Measurements from ENCODE around the gene ADGRL1.

ADGRL1 gene

DNA sequence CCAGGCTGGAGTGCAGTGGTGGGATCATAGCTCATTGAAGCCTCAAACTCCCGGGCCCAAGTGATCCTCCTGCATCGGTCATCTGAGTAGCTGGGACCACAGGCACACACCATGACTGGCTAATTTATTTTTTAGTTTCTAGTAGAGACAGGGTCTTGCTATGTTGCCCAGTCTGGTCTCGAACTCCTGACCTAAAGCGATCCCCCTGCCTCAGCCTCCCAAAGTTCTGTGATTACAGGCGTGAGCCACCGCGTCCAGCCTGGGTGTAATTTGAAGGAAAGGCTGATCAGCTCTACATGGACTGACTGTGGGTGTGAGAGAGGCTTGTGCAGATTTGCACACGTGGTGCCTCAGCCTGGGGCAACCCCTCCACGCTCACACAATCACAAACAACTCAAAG, 31.1 kb downstream of the ADGRL1 start:
- Histone ChIP-seq H3K27ac (replicated peaks) (no peak overlapping the region), H3K27me3 (ENCODE audit: insufficient read depth, poor library complexity, severe bottlenecking) (no peaks in the 10 kb centered on the region), H3K4me3 (replicated peaks; ENCODE audit: insufficient read depth, low read length) (no peak overlapping the region)
- TF ChIP-seq GABPA (IDR thresholded peaks at IDR 0.05; ENCODE audit: low read depth) (no peak), POLR2AphosphoS5 (IDR thresholded peaks at IDR 0.05; ENCODE audit: low read depth) (no peak), SPI1 (IDR thresholded peaks at IDR 0.05; ENCODE audit: borderline replicate concordance, low read depth) (no peak)
- TF ChIP-seq, protein P1, sequence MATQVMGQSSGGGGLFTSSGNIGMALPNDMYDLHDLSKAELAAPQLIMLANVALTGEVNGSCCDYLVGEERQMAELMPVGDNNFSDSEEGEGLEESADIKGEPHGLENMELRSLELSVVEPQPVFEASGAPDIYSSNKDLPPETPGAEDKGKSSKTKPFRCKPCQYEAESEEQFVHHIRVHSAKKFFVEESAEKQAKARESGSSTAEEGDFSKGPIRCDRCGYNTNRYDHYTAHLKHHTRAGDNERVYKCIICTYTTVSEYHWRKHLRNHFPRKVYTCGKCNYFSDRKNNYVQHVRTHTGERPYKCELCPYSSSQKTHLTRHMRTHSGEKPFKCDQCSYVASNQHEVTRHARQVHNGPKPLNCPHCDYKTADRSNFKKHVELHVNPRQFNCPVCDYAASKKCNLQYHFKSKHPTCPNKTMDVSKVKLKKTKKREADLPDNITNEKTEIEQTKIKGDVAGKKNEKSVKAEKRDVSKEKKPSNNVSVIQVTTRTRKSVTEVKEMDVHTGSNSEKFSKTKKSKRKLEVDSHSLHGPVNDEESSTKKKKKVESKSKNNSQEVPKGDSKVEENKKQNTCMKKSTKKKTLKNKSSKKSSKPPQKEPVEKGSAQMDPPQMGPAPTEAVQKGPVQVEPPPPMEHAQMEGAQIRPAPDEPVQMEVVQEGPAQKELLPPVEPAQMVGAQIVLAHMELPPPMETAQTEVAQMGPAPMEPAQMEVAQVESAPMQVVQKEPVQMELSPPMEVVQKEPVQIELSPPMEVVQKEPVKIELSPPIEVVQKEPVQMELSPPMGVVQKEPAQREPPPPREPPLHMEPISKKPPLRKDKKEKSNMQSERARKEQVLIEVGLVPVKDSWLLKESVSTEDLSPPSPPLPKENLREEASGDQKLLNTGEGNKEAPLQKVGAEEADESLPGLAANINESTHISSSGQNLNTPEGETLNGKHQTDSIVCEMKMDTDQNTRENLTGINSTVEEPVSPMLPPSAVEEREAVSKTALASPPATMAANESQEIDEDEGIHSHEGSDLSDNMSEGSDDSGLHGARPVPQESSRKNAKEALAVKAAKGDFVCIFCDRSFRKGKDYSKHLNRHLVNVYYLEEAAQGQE (IDR thresholded peaks at IDR 0.05; ENCODE audit: insufficient replicate concordance, low read depth): no peak
- TF ChIP-seq, protein P2, sequence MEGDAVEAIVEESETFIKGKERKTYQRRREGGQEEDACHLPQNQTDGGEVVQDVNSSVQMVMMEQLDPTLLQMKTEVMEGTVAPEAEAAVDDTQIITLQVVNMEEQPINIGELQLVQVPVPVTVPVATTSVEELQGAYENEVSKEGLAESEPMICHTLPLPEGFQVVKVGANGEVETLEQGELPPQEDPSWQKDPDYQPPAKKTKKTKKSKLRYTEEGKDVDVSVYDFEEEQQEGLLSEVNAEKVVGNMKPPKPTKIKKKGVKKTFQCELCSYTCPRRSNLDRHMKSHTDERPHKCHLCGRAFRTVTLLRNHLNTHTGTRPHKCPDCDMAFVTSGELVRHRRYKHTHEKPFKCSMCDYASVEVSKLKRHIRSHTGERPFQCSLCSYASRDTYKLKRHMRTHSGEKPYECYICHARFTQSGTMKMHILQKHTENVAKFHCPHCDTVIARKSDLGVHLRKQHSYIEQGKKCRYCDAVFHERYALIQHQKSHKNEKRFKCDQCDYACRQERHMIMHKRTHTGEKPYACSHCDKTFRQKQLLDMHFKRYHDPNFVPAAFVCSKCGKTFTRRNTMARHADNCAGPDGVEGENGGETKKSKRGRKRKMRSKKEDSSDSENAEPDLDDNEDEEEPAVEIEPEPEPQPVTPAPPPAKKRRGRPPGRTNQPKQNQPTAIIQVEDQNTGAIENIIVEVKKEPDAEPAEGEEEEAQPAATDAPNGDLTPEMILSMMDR (IDR thresholded peaks at IDR 0.05; ENCODE audit: insufficient read depth, low read length): no peak
- DNase-seq (ENCODE audit: low read depth in 1 of 2, low spot score in 1 of 2): no peak

DNA sequence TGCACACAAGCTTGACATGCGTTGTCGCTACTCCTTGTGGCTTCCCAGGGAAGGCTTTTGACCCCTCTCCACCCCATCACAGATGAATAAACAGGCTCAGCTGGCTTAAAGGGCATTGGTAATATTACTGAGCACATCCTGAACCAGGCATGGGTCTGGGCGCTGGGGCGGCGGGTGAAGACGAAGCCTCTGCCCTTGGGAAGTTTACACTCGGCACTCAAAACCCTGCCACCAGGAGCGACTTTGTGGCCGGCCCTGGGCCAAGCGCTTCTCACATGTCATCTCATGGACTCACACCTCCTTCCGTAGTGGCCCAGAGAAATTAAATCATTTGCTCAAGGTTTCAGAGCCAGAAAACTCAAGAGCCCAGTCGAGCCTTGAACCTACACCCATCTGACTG, 37.0 kb downstream of the ADGRL1 start:
- Histone ChIP-seq H3K27ac (replicated peaks) (no peak overlapping the region), H3K27me3 (ENCODE audit: insufficient read depth, poor library complexity, severe bottlenecking) (peaks cover 11% of the 10 kb centered on the region), H3K4me3 (replicated peaks; ENCODE audit: insufficient read depth, low read length) (no peak overlapping the region)
- DNase-seq (ENCODE audit: low read depth in 1 of 2, low spot score in 1 of 2): no peak
- TF ChIP-seq POLR2AphosphoS5 (IDR thresholded peaks at IDR 0.05; ENCODE audit: low read depth) (no peak), GABPA (IDR thresholded peaks at IDR 0.05; ENCODE audit: low read depth) (no peak), SPI1 (IDR thresholded peaks at IDR 0.05; ENCODE audit: borderline replicate concordance, low read depth) (no peak)
- TF ChIP-seq, protein P2 (IDR thresholded peaks at IDR 0.05; ENCODE audit: insufficient read depth, low read length): no peak
- TF ChIP-seq, protein P1 (IDR thresholded peaks at IDR 0.05; ENCODE audit: insufficient replicate concordance, low read depth): no peak

DNA sequence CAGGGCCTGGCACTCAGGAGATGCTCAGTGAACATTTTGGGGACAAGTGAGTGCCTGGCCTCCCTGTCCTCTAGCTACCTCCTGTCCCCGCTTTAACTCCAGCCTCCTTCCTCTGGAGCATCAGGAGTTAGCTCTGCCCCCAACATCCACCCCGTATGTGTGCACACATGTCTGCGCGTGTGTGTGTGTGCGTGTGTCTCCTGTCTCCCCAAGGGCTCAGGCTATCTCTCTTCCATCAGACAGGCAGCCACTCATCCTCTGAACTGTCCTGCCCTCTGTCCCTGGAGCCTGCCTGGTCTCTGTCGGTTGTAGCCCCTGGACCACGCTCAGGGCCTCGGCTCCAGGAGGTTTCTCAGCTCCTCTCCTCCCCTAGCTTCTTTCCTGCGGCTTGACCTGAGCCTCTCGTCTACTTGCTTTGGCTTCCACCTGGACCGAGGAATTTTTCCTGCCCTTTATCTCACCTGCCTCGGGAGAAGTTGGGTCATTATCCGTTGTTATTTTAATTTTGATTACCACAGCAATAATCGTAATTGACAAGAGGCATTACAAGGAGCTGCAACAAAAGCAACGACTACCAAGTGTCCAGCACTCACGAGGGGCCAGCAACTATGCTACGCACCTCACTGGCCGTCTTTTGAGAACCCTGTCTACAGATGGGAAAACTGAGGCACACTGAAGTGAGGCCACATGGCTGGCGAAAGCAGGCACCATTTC, 37.6 kb downstream of the ADGRL1 start:
- Histone ChIP-seq H3K27me3 (ENCODE audit: insufficient read depth, poor library complexity, severe bottlenecking) (peaks cover 11% of the 10 kb centered on the region), H3K27ac (replicated peaks) (no peak overlapping the region), H3K4me3 (replicated peaks; ENCODE audit: insufficient read depth, low read length) (no peak overlapping the region)
- DNase-seq (ENCODE audit: low read depth in 1 of 2, low spot score in 1 of 2): no peak
- no peak for TF ChIP-seq POLR2AphosphoS5 (IDR thresholded peaks at IDR 0.05; ENCODE audit: low read depth)
- TF ChIP-seq, protein P2 (IDR thresholded peaks at IDR 0.05; ENCODE audit: insufficient read depth, low read length): no peak
- no peak for TF ChIP-seq GABPA (IDR thresholded peaks at IDR 0.05; ENCODE audit: low read depth)
- TF ChIP-seq SPI1 (IDR thresholded peaks at IDR 0.05; ENCODE audit: borderline replicate concordance, low read depth): no peak
- TF ChIP-seq, protein P1 (IDR thresholded peaks at IDR 0.05; ENCODE audit: insufficient replicate concordance, low read depth): no peak

All from HL-60 (cell line).